A204.1 (cell line): ENCODE results near the gene SYNJ1.
"Not testable (repeated sequence)": the region's sequence is repeated elsewhere in the genome, so short reads cannot be mapped to it uniquely, and the experiment has no call there.

Source experiments
- FAIRE-seq: peaks from 2 replicates; lab custom pipeline; 2012; peaks lifted over from hg19 to GRCh38; lab: Jason Lieb, UNC

The SYNJ1 gene, protein sequence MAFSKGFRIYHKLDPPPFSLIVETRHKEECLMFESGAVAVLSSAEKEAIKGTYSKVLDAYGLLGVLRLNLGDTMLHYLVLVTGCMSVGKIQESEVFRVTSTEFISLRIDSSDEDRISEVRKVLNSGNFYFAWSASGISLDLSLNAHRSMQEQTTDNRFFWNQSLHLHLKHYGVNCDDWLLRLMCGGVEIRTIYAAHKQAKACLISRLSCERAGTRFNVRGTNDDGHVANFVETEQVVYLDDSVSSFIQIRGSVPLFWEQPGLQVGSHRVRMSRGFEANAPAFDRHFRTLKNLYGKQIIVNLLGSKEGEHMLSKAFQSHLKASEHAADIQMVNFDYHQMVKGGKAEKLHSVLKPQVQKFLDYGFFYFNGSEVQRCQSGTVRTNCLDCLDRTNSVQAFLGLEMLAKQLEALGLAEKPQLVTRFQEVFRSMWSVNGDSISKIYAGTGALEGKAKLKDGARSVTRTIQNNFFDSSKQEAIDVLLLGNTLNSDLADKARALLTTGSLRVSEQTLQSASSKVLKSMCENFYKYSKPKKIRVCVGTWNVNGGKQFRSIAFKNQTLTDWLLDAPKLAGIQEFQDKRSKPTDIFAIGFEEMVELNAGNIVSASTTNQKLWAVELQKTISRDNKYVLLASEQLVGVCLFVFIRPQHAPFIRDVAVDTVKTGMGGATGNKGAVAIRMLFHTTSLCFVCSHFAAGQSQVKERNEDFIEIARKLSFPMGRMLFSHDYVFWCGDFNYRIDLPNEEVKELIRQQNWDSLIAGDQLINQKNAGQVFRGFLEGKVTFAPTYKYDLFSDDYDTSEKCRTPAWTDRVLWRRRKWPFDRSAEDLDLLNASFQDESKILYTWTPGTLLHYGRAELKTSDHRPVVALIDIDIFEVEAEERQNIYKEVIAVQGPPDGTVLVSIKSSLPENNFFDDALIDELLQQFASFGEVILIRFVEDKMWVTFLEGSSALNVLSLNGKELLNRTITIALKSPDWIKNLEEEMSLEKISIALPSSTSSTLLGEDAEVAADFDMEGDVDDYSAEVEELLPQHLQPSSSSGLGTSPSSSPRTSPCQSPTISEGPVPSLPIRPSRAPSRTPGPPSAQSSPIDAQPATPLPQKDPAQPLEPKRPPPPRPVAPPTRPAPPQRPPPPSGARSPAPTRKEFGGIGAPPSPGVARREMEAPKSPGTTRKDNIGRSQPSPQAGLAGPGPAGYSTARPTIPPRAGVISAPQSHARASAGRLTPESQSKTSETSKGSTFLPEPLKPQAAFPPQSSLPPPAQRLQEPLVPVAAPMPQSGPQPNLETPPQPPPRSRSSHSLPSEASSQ (N-terminal part only)

DNA sequence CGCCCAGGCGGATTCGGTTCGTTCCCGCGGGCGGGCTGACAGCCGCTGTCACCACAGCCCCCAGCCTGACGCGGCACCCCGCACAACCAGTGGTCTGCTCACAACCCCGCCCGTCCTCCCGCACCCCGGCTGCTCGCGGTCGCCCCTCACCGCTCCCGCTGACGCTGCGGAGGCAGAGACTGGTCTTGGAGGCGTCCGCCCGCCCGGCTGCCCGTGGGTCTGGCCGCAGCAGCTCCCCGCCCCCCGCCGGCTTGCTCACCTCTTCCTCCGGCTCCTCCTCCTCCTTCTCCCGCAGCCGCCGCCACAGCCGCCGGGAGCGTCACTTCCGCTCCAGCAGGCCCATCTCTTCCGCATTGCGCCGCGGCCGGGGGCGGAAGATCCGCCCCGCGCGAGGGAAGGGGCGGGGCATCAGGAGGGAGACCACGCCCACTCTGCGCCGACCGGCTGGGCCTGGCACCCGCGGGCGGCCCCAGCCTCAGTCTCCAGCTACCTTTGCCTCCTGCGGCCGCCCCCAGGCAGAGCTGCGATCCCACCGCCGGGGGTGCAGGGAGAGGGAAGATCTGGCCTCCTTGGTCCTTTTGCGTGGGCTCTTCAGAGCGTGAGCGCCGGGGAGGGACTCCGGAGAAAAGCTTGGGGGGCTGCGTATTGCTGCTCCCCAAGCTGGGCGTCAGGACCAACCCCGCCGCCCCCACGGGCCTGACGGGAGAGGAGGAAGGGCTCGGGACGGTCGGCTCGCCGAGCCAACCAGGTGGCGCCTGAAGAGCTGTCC lies at the start of gene SYNJ1:
SYNJ1 (minus strand) TSS at position 327 of the 769 bp plus-strand sequence. CDS start 1,118 bp downstream, outside the sequence.
- no peak for FAIRE-seq

DNA sequence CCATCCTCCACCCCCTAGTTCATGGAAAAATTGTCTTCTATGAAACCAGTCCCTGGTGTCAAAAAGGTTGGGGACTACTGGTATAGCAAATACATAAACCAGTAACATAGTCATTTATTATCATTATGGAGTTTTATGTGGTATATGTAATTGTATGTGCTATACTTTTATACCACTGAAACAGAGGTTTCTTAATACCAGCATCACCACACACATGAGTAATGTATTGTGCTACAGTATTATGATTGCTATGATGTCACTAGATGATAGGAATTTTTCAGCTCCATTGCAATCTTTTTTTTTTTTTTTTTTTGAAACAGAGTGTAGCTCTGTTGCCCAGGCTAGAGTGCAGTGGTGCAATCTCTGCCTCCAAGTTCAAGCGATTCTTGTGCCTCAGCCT lies 49.5 kb upstream of the SYNJ1 start:
- no peak for FAIRE-seq

GRCh38 chr21:32776743-32777142 lies 48.9 kb upstream of the SYNJ1 start:
- no peak for FAIRE-seq

- not testable (repeated sequence) for FAIRE-seq
These were observed 45.2 kb upstream of the SYNJ1 start for GRCh38 chr21:32773048-32773344.

DNA sequence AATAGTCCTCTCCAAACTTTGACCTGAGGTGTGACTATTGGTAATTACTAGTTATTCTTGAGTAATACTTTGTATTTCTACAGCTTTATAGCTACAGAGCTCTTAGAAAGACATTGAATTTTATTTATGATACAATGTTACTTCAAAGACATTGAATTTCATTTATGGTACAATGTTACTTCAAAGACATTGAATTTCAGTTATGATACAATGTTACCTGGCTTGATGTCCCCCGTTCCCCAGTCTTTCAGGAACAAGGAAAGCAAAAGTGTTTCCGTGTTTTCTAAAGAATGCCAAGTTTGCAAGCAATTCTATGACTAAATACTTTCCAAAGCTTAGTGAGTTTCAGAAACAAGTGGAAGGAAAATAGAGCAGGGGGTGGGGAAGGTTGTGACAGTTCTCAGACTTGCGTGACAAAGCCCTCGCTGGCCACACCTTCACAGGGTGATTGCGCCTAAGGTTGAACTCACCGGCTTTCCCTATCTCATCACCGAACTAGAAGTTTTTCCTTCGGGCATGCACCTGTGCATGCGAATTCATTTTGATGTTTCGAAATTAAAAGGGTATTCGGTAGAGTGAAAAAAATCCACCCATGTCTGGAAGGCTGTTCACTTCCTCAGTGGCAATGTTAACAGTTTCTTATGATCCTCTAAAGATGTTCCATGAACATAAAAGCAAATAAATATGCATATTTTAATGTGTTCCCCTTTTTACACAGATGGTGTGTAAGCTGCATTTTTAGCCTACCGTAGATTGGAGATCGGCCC lies 44.7 kb upstream of the SYNJ1 start:
- FAIRE-seq = no peak

GRCh38 chr21:32770871-32771523 lies 43.2 kb upstream of the SYNJ1 start:
- no peak for FAIRE-seq

DNA sequence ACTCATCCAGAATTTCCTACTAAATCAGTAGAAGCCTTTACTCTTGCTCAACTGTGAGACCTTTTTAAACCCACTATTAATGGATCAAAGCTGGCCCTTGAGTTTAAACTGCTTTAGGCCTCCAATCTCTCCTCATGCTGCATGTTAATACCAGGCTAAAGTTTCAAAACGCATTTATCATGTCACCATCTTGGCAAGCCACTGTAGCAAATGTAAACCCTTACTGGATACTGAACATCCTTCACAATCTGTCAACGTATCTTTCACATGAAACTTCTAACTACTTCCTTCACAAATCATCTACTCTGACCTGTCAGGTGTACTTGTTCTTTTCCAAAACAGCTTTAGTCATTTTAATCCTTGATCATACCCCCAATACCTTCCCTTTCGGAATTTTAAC lies 40.7 kb upstream of the SYNJ1 start:
- no peak for FAIRE-seq

GRCh38 chr21:32765058-32765457 lies 37.2 kb upstream of the SYNJ1 start:
- no peak for FAIRE-seq

GRCh38 chr21:32764186-32764585 lies 36.4 kb upstream of the SYNJ1 start:
- FAIRE-seq = peak; percentile 19

GRCh38 chr21:32757804-32758203 lies 30.0 kb upstream of the SYNJ1 start:
- no peak for FAIRE-seq

DNA sequence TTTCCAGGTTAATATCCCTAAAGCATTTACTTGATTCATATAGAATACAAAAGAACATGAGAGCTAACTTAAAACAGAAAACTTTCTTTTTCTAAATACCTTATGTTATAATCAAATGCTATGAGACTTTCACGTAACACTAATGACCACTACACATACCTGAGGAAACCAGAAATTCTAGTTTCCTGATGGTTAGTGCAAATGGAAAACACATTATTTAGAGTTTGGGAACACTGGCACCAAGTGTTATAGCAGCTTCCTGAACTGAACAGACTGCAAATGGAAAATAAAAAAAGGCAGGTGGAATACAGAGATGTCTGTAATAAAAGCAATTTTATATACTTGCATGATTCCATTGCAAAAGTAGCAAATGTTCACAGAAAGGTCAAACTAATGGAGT lies 28.3 kb upstream of the SYNJ1 start:
- no peak for FAIRE-seq

DNA sequence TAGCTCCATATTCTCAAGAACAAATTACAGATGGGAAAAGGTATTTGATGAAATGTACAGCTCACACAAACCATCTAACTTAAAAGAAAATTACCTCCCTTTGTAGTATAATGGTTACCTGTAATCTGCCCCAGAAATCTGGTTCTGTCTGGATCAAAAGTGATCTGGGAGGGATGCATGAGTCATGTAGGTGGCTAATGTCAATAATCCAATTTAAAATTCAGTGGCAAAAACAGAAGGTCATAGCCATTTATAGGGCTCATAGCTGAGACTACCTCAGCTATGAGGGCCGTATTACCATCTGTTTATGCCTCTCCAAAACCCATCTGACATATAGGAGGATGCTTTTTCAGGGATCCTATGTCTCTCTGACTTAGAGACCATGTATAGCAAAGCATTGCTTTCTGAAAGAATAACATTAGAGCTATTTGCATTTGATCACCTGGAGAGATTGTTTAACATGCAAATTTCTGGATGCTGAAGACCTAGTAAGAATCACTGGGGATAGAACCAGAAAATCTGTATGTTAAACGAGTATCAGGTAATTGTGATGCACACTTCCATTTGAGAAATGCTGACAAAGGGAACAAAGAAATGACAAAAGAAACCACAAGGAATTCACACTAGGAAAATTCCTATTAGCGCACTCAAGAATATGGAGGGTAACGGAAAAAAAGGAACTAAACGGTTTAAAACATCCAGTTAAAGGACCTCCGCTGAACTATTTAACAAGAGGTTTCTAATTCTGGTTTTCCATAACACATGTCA lies 26.2 kb upstream of the SYNJ1 start:
- FAIRE-seq = no peak

DNA sequence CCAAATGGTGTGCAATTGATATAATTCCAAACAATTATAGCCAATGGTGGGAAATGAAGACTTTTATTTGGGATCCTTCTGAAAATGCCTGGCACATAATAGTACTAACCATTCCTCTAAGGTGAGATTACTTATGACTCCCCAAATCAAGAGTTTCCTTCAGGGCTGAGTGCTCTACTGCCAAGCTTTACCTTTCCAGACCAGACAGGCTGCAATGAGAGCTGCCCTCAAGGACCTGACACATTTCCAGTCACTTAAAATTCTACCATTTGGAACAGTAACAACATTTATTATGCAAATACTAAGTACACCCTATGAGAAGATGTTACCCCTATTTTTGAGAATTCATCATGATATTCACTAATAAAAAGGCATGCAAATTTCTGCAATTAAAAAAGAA lies 22.6 kb upstream of the SYNJ1 start:
- no peak for FAIRE-seq

- no peak for FAIRE-seq
These were observed 21.8 kb upstream of the SYNJ1 start for GRCh38 chr21:32749662-32750061.

DNA sequence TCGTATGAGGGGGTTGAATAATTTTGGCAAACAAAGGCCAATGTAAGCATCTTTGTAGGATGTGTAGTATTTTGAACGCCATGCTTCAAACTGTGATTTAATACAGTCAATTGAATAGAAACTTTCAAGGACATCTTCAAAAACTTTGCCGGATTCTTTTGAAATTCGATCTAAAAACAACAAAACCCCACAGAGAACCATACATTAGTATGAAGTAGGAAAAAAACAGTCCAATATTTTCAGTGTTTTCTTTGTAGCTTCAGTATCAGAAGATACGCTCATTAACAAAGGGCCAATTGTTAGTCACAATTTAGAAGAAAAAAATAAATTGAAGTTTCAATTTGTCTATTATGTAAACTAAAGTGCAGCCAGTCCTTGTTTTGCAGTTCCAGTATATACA lies 20.7 kb upstream of the SYNJ1 start:
- no peak for FAIRE-seq

- FAIRE-seq = no peak
These were observed 19.6 kb upstream of the SYNJ1 start for GRCh38 chr21:32747396-32747795.

- FAIRE-seq = not testable (repeated sequence)
These were observed 18.9 kb upstream of the SYNJ1 start for GRCh38 chr21:32746711-32747110.

GRCh38 chr21:32742396-32742795 lies 14.6 kb upstream of the SYNJ1 start:
- FAIRE-seq = no peak

DNA sequence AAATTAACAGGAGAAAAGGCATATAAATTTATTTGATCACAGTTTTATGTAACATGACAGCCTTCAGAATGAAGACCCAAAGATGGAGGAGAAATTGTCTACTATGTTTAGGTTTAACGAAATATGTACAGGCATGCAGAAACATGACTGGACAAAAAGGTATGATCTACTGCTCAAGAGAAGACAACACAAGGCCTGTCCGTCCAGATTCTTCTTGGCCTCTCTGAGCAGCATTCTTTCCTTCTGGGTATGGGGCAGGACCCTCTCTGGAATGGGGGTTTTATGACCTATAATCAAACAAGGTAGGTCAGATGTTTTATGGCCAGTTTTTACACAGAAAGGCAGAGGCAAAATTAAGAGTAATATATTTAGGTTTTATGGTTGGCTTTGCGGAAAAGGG lies 13.5 kb upstream of the SYNJ1 start:
- FAIRE-seq = no peak

- no peak for FAIRE-seq
These were observed 12.1 kb upstream of the SYNJ1 start for GRCh38 chr21:32739946-32740345.
